ENCODE measurements around the gene HGS. TPM values are rescaled to one million over a fixed set of nuclear protein-coding genes. Genes with fewer than 3 reads are reported as not detected.

The HGS gene
- total and polyA plus RNA-seq, 2 of the 13 experiments (the other 11 are each of a cell fraction or from before 2014, with no cell fraction given): 73.3 to 78.1 TPM

DNA sequence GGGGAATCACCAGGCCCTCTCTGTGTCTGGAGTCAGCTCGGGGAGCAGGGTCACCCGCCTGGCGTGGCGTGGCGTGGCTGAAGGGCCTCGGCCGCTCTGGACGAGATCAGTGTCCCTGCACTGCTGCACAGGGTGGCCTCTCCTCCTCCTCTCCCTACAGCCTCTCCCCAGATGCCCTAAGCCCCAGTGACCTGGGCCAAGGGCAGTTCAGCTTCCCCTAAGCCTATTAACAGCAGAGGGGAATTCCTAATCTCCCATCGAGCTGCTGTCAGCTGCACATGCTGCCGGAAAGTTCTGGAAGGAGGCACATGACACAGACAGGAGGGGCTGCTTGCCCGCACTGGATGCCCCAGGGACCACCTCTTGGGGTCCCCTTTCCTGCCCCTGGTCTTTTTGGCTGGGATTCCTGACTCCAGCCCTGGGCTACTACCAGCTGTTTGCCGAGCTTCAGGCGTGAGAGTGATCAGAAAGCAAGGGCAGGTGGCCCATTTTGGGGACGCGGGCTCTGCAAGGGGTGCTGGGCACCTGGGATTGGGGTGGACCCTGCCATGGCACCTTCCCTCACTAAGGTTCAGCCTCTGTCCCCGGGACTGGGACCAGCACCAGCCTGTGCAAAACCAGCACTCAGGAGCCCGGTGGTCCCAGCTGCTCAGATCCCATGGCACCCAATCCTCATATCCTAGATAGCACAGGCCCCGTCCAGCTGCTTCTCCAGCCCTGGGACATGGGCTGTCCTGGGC lies 28.3 kb upstream of the HGS start (continued):
- TF ChIP-seq RBM22 (optimal IDR thresholded peaks at IDR 0.05; ENCODE audit: low read length): no peak
- TF ChIP-seq ZNF746 (CRISPR knock-in tag; IDR thresholded peaks at IDR 0.05): no peak
- TF ChIP-seq ZMYM4 (CRISPR knock-in tag; IDR thresholded peaks at IDR 0.05): 0 out of 2 replicates have a peak, but pooled peaks have one; percentile 38
- no peak for TF ChIP-seq ZFP41 (CRISPR knock-in tag; IDR thresholded peaks at IDR 0.05; ENCODE audit: borderline replicate concordance)
- TF ChIP-seq HES4 (CRISPR knock-in tag; IDR thresholded peaks at IDR 0.05; ENCODE audit: borderline replicate concordance): no peak
- no peak for TF ChIP-seq POLR2AphosphoS5 (IDR thresholded peaks at IDR 0.05; ENCODE audit: low read depth, low read length)
- TF ChIP-seq ZNF629 (CRISPR knock-in tag; conservative IDR thresholded peaks at IDR 0.05): no peak
- TF ChIP-seq ZNF543 (CRISPR knock-in tag; IDR thresholded peaks at IDR 0.05): 0 out of 2 replicates have a peak, but pooled peaks have one; percentile 53
- TF ChIP-seq, protein P1, sequence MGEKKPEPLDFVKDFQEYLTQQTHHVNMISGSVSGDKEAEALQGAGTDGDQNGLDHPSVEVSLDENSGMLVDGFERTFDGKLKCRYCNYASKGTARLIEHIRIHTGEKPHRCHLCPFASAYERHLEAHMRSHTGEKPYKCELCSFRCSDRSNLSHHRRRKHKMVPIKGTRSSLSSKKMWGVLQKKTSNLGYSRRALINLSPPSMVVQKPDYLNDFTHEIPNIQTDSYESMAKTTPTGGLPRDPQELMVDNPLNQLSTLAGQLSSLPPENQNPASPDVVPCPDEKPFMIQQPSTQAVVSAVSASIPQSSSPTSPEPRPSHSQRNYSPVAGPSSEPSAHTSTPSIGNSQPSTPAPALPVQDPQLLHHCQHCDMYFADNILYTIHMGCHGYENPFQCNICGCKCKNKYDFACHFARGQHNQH (CRISPR knock-in tag; IDR thresholded peaks at IDR 0.05): peak; percentile 53; the same call in 1 of the 2 replicates
- TF ChIP-seq ZNF333 (CRISPR knock-in tag; IDR thresholded peaks at IDR 0.05; ENCODE audit: borderline replicate concordance): no peak
- peak; percentile 77; the same call in 1 of the 2 replicates for TF ChIP-seq MEIS1 (CRISPR knock-in tag; IDR thresholded peaks at IDR 0.05; ENCODE audit: borderline replicate concordance)
- no peak for TF ChIP-seq NAIF1 (CRISPR knock-in tag; IDR thresholded peaks at IDR 0.05; ENCODE audit: borderline replicate concordance)
- no peak for TF ChIP-seq SSRP1 (CRISPR knock-in tag; IDR thresholded peaks at IDR 0.05)
- TF ChIP-seq MED8 (CRISPR knock-in tag; IDR thresholded peaks at IDR 0.05; ENCODE audit: insufficient replicate concordance): no peak
- TF ChIP-seq, protein P2, sequence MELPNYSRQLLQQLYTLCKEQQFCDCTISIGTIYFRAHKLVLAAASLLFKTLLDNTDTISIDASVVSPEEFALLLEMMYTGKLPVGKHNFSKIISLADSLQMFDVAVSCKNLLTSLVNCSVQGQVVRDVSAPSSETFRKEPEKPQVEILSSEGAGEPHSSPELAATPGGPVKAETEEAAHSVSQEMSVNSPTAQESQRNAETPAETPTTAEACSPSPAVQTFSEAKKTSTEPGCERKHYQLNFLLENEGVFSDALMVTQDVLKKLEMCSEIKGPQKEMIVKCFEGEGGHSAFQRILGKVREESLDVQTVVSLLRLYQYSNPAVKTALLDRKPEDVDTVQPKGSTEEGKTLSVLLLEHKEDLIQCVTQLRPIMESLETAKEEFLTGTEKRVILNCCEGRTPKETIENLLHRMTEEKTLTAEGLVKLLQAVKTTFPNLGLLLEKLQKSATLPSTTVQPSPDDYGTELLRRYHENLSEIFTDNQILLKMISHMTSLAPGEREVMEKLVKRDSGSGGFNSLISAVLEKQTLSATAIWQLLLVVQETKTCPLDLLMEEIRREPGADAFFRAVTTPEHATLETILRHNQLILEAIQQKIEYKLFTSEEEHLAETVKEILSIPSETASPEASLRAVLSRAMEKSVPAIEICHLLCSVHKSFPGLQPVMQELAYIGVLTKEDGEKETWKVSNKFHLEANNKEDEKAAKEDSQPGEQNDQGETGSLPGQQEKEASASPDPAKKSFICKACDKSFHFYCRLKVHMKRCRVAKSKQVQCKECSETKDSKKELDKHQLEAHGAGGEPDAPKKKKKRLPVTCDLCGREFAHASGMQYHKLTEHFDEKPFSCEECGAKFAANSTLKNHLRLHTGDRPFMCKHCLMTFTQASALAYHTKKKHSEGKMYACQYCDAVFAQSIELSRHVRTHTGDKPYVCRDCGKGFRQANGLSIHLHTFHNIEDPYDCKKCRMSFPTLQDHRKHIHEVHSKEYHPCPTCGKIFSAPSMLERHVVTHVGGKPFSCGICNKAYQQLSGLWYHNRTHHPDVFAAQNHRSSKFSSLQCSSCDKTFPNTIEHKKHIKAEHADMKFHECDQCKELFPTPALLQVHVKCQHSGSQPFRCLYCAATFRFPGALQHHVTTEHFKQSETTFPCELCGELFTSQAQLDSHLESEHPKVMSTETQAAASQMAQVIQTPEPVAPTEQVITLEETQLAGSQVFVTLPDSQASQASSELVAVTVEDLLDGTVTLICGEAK (IDR thresholded peaks at IDR 0.05): no peak
- TF ChIP-seq, protein P2 (CRISPR knock-in tag; IDR thresholded peaks at IDR 0.05): no peak
- TF ChIP-seq, protein P3, sequence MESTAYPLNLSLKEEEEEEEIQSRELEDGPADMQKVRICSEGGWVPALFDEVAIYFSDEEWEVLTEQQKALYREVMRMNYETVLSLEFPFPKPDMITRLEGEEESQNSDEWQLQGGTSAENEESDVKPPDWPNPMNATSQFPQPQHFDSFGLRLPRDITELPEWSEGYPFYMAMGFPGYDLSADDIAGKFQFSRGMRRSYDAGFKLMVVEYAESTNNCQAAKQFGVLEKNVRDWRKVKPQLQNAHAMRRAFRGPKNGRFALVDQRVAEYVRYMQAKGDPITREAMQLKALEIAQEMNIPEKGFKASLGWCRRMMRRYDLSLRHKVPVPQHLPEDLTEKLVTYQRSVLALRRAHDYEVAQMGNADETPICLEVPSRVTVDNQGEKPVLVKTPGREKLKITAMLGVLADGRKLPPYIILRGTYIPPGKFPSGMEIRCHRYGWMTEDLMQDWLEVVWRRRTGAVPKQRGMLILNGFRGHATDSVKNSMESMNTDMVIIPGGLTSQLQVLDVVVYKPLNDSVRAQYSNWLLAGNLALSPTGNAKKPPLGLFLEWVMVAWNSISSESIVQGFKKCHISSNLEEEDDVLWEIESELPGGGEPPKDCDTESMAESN (CRISPR knock-in tag; conservative IDR thresholded peaks at IDR 0.05): no peak
